Lower leg skin (tissue), 4 donors: Measurements from ENCODE around the gene CCL3. TPM values are rescaled to one million over a fixed set of nuclear protein-coding genes. Genes with fewer than 3 reads are reported as not detected.

Source experiments
- DNase-seq, 2 donors: peaks; one replicate each; pipeline ENCODE4 v3.0.0-alpha.2; 2019; ENCODE audit warnings: low spot score in 2 of 2
- H3K4me3 ChIP-seq: fragments of 200-600 bp; sonication (generic); 2 replicates; pipeline ENCODE4 v1.5.1; 2017; ENCODE audit warnings: mild to moderate bottlenecking, low read depth; ENCODE audit not compliant: poor library complexity, severe bottlenecking
- POLR2A ChIP-seq, 2 donors: fragments of 450-650 bp; IDR thresholded peaks; one replicate each; pipeline ENCODE4 v1.6.1; 2016 to 2017; ENCODE audit warnings: antibody characterized with exemption in 2 of 2, mild to moderate bottlenecking in 1 of 2, moderate library complexity in 1 of 2
- WGBS, 2 donors: methylation state at CpG; one replicate each; pipeline ENCODE4 v1.1.5; 2018; 5-methylcytosine and 5-hydroxymethylcytosine counted together
- intact Hi-C: fragments of 100-400 bp; cut with DNase I; formaldehyde crosslinking; loops from one replicate; pipeline ENCODE4 v1.15.0; 2023; ENCODE audit warnings: low total_unique reads
- total RNA-seq, 4 donors: library from RNA; depleted of rRNA; stranded (reverse); fragments of >200 nt; gene quantifications; one replicate each; pipeline ENCODE4 v1.1.0, GENCODE V29; 2016
- TF ChIP-seq, protein P1 (sequence below), 3 donors: fragments of 450-650 bp; IDR thresholded peaks; one replicate each; pipeline ENCODE4 v1.5.1; 2016; ENCODE audit warnings: antibody characterized with exemption in 3 of 3, mild to moderate bottlenecking in 3 of 3, moderate library complexity in 2 of 3

Gene CCL3
- total RNA-seq, 4 donors from 2014 or later, result 0.79 to 2.9 TPM; not detected in 2

GRCh38 chr17:36066365-36066985, 23.5 kb downstream of the CCL3 start:
- 89 to 90% methylated on average over 6 of the region's 6 CpGs for WGBS, 2 donors
- no peak for DNase-seq
- intact Hi-C loops, result no loop called here
- no peak overlapping the region for H3K4me3 ChIP-seq
- TF ChIP-seq, protein P1, sequence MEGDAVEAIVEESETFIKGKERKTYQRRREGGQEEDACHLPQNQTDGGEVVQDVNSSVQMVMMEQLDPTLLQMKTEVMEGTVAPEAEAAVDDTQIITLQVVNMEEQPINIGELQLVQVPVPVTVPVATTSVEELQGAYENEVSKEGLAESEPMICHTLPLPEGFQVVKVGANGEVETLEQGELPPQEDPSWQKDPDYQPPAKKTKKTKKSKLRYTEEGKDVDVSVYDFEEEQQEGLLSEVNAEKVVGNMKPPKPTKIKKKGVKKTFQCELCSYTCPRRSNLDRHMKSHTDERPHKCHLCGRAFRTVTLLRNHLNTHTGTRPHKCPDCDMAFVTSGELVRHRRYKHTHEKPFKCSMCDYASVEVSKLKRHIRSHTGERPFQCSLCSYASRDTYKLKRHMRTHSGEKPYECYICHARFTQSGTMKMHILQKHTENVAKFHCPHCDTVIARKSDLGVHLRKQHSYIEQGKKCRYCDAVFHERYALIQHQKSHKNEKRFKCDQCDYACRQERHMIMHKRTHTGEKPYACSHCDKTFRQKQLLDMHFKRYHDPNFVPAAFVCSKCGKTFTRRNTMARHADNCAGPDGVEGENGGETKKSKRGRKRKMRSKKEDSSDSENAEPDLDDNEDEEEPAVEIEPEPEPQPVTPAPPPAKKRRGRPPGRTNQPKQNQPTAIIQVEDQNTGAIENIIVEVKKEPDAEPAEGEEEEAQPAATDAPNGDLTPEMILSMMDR (IDR thresholded peaks at IDR 0.05), result no peak
- TF ChIP-seq POLR2A (IDR thresholded peaks at IDR 0.05), result no peak

GRCh38 chr17:36063786-36064541, 26.0 kb downstream of the CCL3 start, which contains the start of gene CCL18:
TSS of gene CCL18 (plus strand) at chr17:36064272. CDS start at chr17:36064343, 71 bp downstream.
- H3K4me3 ChIP-seq, result no peak within 1 kb of the TSS
- no peak for DNase-seq
- intact Hi-C loops, result no loop called here
- 69 to 74% methylated on average over 5 of the region's 5 CpGs for WGBS, 2 donors
- no peak for TF ChIP-seq POLR2A (IDR thresholded peaks at IDR 0.05)
- TF ChIP-seq, protein P1 (IDR thresholded peaks at IDR 0.05), result no peak

DNA sequence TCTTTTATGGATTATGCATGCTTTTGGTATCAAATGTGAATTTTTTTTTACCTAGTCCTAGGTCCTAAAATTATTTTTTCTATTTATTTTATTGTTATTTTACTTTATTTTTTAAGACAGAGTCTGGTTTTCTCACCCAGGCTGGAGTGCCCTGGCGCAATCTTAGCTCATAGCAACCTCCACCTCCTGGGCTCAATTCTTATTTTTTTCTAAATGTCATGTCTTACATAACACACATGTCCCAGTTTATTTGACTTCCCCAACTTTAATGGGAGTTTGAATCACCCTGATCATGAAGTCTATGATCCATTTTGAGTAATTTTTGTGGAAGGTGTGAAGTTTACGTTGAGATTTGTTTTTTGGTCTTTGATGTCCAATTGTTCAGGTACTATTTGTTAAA, 29.1 kb downstream of the CCL3 start:
- intact Hi-C loops, result no loop called here
- no peak for TF ChIP-seq POLR2A (IDR thresholded peaks at IDR 0.05)
- TF ChIP-seq, protein P1 (IDR thresholded peaks at IDR 0.05), result no peak
- WGBS, 2 donors, result 88 to 90% methylated on average over 2 of the region's 2 CpGs
- no peak for DNase-seq
- no peak overlapping the region for H3K4me3 ChIP-seq

DNA sequence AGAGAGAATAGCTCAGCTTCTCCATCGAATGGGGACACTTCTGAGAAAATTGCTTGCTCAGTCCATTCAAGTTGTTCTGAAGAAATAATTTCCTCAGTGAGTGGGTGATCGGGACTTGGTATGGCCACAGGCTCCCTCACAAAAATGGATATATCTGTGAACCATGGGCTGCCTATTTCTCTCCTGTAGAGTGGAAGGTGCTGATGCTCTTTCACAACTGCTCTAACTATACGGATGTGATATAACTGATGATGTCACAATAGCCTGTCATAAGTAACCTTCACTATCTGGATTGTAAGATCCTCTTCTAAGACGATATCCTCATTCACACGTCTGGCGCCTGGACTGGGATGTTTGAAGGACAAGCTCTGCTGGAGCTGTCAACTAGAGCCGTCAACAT, 30.5 kb downstream of the CCL3 start:
- intact Hi-C loops, result no loop called here
- WGBS, 2 donors, result 84 to 93% methylated on average over 7 of the region's 7 CpGs
- H3K4me3 ChIP-seq, result no peak overlapping the region
- DNase-seq, result no peak
- no peak for TF ChIP-seq POLR2A (IDR thresholded peaks at IDR 0.05)
- TF ChIP-seq, protein P1 (IDR thresholded peaks at IDR 0.05), result no peak

DNA sequence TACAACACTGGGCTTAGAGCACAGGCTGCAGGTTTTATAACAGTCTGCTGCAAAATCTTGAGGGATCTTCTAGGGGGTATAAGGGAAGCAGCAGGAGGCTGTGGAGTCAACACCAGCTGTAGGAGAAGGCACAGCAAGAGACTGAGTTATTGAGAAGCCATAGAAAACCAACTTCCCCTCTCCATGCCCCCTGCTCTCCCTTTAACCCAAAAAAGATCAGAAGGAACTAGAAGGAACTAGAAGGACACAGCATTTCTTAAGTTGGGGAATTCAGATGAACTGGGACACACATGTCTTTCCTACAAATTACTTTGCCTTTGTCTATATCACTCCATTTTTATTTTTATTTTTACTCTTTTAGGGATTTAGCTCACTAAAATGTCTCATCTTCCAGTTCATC, 32.0 kb downstream of the CCL3 start:
- TF ChIP-seq, protein P1 (IDR thresholded peaks at IDR 0.05), result no peak
- no peak for TF ChIP-seq POLR2A (IDR thresholded peaks at IDR 0.05)
- no peak overlapping the region for H3K4me3 ChIP-seq
- intact Hi-C loops, result no loop called here

More for the DNA sequence above, 32.0 kb downstream of the CCL3 start:
- no peak for DNase-seq
